Stimulated activated CD8-positive, alpha-beta memory T cell treated with anti-CD3 and anti-CD28 coated beads, Interleukin-4, amount 100 ng/mL, for 4 hours (primary cell): ENCODE data around the gene EIF5.

Experiments used
- DNase-seq, 2 donors: peaks; one replicate each; pipeline ENCODE4 v3.0.0-alpha.2; 2020; ENCODE audit warnings: low read depth in 2 of 2, low spot score in 1 of 2

EIF5 gene

GRCh38 chr14:103361867-103362266, 27.8 kb downstream of the EIF5 start:
- no peak for DNase-seq

- no peak for DNase-seq
Measured at GRCh38 chr14:103362780-103363179, 28.7 kb downstream of the EIF5 start.

- no peak for DNase-seq
Measured at GRCh38 chr14:103366741-103367140, 32.7 kb downstream of the EIF5 start.

GRCh38 chr14:103367995-103368394, 34.0 kb downstream of the EIF5 start:
- no peak for DNase-seq

GRCh38 chr14:103370087-103370486, 36.0 kb downstream of the EIF5 start:
- no peak for DNase-seq

- DNase-seq = no peak
Measured at GRCh38 chr14:103372017-103372416, 38.0 kb downstream of the EIF5 start.

- no peak for DNase-seq
Measured at GRCh38 chr14:103372552-103373304, 38.7 kb downstream of the EIF5 start.

- DNase-seq = no peak
Measured at GRCh38 chr14:103374121-103374520, 40.1 kb downstream of the EIF5 start.

GRCh38 chr14:103377522-103378037, 43.5 kb downstream of the EIF5 start:
- no peak for DNase-seq

GRCh38 chr14:103378038-103378854, 44.2 kb downstream of the EIF5 start:
- no peak for DNase-seq

- DNase-seq = no peak
Measured at GRCh38 chr14:103380719-103381377, 46.8 kb downstream of the EIF5 start.

- DNase-seq = no peak
Measured at GRCh38 chr14:103382376-103382775, 48.3 kb downstream of the EIF5 start.

- DNase-seq = no peak
Measured at GRCh38 chr14:103384450-103385151, 50.6 kb downstream of the EIF5 start.

- DNase-seq = peak; percentile 89 to 95
Measured at GRCh38 chr14:103385152-103385928, 51.3 kb downstream of the EIF5 start, which contains the start of gene MARK3. Gene MARK3 (plus strand): TSS chr14:103385415. CDS start chr14:103386030, 615 bp downstream.

GRCh38 chr14:103385929-103386712, 52.1 kb downstream of the EIF5 start:
- DNase-seq = no peak

- no peak for DNase-seq
Measured at GRCh38 chr14:103386713-103387329, 52.8 kb downstream of the EIF5 start.

- DNase-seq = no peak
Measured at GRCh38 chr14:103388664-103389063, 54.6 kb downstream of the EIF5 start.

GRCh38 chr14:103390605-103391004, 56.6 kb downstream of the EIF5 start:
- no peak for DNase-seq

- DNase-seq = no peak
Measured at GRCh38 chr14:103391048-103391447, 57.0 kb downstream of the EIF5 start.
